Renal cortex interstitium (tissue), 11 donors: ENCODE results near the gene RAB43. TPM values are rescaled to one million over a fixed set of nuclear protein-coding genes. Genes with fewer than 3 reads are reported as not detected.
"Not testable (repeated sequence)": the region's sequence is repeated elsewhere in the genome, so short reads cannot be mapped to it uniquely, and the experiment has no call there.

Source experiments
- DNase-seq, 11 donors: peaks; one replicate each; pipeline ENCODE4 v3.0.0-alpha.2; 2013; ENCODE audit warnings: low read depth in 9 of 11, low spot score in 4 of 11; ENCODE audit errors: extremely low read depth in 1 of 11
- polyA plus RNA-seq, 3 donors: library from polyadenylated mRNA; unstranded; fragments of 120-200 nt; gene quantifications; one replicate each; pipeline ENCODE4 v1.2.1, GENCODE V29; 2013; ENCODE audit not compliant: insufficient read length in 3 of 3

RAB43 gene
- polyA plus RNA-seq, 3 donors = 4.6 to 8.1 (median 6.1) TPM

DNA sequence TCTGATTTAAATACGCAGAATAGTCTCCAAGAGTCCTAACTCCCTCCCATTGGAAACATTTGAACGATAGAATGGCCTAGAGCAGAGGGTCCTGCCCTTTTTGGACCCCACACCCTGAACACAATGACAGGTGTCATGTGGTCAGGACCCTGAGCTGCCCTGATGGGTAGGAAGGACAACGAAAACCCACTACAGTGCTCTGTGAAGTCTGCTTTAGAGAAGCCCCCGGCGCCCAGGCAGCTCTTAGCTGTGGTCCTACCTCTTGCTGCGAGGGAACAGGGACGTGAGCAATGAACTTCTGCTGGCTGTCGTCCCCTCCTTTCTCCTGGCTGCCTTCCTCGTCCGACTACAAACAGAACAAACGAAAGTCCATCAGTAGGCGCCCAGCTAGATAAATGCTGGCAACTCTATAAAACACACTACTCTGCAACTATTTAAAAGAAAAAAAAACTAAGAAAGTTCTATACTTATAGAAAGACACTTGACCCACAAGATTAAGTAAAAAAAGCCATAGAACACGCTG lies 8.7 kb upstream of the RAB43 start:
- DNase-seq = no peak

DNA sequence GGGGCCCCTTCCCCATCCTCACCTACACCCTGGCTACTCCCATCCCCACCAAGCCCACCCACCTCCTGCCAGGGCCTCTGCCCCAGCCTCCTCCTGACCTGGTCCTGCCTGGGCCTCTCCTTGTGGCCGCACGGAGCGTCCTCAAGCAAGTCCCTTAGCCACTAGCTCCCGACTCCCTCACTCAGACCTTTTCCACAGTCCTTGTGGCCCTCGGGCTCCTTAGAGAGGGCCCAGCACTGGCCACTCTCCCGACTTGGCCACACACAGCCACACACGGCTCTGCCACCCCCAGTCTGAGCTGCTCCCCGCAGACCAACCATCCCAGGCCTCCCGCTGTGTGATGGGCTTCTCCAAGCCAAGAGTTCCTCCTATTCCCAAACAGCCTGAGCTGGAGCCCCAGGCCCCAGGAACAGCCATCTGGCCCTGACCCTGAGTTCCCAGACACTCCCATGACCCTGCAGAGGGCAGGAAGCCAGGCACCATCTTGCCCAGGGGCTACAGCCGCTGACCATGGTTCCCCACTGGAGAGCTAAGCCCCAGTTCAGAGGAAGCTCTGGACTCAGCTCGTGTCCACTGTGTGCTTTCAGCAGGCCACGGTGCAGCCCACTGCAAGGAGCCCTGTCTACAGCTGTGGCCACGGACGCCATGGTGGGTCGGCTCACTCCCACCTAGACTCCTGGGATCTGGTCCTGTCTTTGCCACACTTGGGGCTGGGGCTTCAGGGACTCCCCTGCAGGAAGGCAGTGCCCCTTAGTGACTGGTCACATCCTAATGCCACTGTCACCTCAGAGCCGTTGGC lies 7.0 kb upstream of the RAB43 start:
- no peak for DNase-seq

DNA sequence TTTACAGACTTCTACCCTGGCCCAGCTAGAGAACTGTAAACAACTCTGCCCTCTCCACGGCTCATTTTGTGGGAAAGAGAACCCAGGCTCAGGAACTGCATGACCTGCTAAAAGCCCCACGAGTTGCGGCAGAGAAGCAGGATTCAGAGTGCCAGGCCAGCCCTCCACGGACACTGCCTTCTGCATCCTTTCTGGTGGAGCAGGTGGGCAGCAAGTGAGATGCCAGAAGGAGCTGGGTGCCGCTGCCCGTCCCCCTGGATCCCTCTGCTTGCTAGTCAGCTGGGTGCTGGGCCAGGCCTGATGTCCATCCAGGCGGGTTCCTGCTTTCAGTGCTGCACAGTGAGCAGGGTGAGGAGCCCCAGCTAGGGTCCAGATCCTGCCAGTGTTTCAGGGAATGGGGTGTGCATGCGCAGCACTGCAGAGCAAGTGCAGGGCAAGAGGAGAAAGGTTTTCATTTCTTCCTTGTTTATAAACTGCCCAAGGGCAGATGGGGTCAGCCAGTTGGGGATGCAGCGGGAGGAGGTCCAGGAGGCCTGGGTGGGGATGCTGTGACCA lies 5.2 kb upstream of the RAB43 start:
- no peak for DNase-seq

DNA sequence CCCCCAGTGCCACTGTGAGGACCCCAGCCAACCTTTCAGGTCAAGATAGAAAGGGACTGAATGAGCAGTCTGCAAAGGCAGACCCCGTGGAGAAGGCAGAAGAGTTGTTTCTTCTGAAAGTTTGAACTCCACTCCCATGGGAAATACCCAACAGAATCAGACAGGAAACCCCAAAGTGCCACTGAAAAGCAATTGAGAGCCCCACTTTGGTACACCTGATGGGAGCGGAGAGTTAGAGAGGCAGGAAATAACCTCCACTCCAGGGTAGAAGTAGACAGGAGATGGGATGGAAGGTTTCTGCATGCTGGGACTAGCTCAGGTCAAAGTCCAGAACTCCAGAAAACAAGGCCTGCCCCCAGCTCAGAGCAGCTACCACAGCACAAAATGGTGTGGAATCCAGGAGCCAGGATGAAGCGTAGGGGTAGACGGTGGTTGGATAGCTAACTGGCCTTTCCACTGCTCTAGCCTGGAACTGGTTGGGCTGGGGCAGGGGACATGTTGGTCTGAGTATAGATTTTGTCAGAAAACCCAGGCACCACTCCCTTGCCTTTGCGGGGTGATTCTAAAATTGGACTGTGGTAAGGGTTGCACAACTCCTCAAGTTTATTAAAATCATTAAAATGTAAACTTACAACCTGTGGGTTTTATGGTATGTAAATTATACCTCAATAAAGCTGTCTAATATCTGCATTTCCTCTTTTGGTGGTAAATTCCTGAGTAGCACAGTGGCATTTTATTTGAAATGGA lies 1.9 kb upstream of the RAB43 start:
- no peak for DNase-seq

DNA sequence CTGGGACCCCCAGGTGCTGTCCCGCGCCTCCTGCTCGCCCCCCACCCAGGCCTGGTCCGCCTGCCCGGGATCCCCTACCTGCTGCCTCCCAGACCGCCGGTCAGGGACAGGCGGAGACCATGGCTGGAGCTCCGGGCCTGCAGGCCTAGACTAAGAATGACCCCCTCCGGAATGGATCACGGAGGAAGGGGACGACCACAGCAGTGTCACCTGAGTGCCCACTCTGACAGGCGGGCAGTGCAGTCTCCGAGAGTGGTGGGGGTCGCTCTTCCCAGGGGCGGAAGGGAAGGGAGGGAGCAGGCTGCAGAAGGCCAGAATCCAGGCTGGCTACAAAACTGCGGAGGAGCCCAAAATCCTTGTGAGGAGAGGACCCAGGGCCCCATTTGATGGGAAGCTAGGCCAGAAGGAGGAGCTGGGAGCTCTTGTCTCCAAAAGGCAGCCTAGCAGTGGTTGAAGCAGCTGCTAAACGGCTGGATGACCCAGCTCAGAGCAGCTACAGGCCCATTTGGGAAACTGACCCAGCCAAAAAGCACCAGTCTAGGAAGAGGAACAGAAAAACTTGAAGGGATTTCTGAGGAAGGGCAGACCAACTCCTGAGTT lies 908 bp upstream of the RAB43 start:
- DNase-seq = peak in 1 of 11 donors; percentile 14

DNA sequence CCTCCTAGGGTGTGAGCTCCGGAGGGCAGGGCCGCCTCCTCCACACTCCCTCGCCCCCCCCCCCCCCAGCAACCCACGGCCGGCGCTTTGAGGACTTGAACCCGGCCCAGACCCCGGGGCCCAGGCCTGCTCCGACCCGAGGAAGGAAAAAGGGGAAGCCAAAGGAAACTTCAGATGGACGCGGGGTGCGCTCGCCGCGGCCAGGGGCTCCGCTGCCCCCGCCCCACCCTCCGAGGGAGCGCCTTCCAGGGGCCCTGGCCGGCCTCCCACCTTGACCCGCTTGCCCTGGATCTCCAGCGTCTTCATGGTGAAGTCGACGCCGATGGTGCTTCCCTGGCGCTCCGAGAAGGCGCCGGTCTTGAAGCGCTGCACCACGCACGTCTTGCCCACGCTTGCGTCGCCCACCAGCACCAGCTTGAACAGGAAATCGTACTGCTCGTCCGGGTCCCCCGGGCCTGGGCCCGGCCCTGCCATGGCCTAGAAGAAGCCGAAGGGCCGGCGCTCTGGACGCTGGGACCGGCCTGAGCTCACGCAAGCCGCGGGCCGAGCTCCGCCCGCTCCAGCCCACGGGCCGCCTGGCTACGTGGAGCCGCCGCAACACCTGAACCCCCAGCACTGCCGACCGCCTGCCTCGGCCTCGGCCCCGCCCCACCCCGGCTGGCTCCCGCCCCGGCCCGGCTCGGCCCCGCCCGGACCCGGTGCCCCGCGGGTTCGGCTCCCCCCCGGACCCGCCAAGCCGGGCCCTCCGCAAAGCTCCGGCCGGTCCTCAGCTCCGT lies 400 bp downstream of the RAB43 start:
- DNase-seq = no peak

DNA sequence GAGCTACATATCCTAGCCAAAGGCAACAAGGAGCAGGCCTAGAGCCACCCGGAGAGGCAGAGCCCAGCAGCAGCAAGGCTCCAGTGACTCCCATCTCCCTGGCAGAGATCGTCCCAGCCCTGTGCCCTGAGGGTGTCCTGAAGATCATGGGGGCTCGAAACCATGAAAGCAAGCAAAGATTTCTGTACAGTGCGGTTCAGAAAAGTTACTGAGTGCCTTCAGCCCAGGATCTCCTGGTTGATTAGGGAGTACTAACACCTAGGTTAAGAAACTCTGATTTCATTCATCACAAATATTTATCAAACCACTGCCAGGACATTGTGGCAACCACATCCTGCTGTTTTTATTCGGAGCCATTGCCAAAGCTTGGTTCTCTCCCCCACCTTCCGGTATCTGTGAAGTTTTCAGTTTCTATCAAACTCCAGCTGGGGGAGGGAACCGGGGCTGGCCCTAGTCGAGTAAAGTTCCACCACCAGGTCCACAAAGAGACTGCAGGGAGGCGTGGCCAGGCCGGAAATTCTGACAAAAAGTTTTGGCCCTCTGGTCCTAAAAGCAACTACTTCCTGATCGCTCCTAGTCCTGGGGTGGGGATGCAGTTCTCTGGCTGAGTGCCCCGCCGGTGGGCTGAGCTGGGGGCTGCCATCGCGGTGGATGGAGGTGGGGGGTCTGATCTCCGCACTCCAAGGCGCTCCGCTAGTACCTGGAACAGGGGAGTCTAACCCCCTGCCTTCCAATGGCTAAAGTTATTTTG lies 1.2 kb downstream of the RAB43 start:
- DNase-seq = peak; percentile 73 to 91 (median 82)

DNA sequence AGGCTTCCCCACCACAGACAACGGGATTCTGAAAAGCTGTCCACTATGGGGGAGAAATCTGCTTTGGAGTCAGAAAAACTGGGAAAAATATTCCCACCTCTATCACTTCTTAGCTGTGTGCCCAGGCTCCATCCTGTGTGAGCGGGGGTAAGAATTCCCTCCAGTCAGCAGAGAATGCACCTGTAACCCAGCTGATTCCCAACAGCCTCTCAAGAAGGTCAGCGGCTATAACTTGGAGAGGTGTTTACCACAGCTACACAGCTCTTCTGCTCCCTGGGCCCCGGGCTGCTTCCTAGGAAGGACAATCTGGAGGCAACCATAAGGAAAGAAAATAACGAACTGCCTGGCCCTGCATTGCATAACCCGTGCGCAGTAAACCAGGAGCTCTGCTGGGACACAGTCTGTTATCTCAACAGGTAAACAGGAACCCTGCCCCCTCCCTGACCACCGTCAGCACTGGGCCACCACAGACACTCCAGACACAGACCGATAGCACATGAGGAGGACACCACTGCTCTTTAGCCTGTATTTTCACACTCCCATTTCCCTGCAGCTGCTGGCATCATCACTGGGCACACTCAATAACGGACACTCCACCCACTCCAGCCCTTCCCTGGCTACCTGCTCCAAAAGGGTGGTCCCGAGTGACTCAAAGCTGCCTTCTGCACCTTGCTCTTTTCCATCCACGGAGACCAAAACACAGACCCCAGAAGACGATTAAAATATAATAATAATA lies 2.1 kb downstream of the RAB43 start:
- no peak for DNase-seq

DNA sequence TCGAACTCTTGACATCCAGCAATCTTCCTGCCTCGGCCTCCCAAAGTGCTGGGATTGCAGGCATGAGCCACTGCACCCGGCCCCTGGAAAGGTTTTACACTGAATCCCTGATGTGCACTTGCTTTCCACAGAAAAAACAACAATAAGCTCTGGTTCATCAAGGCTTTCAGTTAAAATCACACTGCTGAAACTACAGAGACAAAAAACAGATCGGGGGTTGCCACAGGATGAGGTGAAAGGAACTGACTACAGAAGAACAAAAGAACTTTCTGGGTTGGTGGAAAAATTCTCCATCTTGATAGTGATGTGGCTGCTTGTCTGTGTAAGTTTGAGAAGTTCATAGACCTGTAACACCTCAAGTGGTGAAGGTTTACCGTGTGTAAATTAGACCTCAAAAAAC lies 2.9 kb downstream of the RAB43 start:
- DNase-seq = no peak

DNA sequence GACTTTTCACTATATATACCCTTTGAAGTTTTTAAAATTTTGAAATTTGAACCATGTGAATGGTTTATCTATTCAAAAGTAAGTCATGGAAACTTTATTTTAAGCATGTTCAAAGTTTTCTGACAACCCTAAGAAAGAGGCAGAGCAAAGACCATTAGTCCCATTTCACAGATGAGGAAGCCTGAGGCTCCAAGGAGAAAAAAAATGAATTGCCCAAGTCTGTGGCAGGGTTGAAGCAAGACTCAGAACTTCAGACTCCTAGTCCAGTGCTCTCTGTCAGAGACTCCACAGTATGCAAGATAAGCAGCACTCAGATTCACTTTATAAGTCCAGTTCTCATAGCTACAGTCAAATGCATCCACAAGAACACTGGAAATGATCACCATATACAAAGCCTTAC lies 4.5 kb downstream of the RAB43 start:
- DNase-seq = no peak

DNA sequence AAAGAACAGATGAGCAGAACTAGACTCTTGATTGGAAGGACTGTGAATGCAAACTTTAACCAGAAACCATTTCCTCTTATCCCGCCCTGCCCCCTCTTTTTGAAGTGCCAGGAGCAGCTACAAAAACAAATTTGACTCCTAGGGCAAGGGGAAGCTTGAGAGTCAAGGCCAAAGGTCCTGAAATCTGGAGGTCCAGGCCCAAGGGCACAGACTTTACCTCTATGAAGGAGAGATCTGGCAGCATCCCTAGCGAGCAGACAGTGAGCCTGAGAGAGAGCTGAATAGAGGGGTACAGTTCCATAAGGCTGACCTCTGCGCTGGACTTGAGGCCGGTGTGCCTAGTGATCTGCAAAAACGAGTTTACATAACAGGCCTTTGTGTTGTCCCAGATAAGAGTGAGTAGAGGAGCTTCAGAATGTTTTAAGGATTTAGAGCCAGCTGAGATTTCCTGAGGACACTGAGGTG lies 5.1 kb downstream of the RAB43 start:
- no peak for DNase-seq

DNA sequence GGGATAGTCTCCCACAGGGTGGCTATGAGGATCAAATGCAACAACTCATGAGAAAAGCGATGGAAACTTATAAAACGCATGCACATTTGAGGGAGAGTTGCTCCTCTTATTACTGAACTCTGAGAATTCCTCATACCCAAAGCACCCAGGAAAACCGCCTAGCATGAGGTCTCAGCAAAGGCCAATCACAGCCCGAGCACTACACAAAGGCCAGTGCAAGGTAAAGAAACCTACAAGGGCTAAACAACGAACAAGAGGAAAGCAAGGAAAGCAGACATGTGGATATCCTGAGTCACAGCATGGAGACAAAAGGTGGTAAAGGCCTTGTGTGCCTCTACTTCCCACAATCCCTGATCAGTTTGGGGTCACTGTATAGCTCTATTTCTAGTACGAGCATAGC lies 7.1 kb downstream of the RAB43 start:
- DNase-seq = no peak

DNA sequence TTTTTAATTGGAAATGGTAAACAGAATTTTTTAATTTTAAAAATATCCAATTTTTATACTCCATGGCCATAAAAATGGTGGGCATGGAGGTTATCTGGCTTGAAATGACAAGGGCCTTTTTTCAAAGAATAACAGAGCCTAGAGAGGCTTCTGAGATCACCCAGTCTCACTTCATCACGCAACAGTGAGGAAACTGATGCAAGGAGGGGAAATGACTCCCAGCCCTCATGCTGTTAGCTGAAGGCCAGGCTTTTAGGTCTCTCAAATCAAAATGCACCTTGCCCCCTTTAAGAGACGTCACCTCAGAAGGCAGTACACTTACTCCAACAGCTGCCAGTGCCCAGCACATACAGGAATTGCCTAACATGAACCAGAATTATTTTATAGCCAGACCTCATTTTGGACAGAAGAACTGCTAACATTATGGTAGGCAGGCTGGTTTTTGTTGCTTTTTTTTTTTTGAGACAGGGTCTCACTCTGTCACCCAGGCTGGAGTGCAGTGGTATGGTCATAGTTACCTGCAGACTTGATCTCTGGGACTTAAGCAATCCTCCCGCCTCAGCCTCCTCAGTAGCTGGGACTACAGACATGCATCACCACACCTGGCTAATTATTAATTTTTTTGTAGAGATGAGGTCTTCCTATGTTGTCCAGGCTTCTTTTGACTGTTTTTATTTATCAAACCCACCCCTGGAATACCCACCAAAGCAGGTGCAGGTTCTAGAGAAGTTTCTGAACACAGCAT lies 9.1 kb downstream of the RAB43 start:
- DNase-seq = no peak

DNA sequence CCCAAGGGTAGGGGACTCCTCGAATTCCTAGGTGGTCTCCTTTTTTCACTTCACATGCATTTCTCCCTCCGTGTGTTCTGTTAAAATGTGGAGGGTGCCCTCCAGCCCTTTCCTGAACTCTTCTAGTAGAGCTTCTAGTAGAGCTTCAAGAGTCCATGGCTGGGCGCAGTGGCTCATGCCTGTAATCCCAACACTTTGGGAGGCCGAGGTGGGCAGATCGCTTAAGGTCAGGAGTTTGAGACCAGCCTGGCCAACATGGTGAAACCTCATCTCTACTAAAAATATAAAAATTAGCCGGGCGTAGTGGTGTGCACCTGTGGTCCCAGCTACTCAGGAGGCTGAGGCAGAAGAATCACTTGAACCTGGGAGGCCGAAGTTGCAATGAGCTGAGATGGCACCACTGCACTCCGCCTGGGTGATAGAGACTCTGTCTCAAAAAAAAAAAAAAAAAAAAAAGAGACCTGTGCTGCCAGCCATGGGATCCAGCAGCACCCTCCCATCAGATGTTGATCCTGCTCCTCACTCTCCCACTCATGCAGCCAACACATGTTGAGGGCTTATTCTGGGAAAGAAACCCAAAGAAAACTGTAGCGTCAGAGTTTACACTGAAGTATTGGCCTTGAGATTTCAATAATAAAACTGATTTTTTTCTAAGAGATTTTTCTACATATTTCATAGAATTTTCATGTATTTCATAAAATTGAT lies 10.4 kb downstream of the RAB43 start:
- DNase-seq = not testable (repeated sequence)

DNA sequence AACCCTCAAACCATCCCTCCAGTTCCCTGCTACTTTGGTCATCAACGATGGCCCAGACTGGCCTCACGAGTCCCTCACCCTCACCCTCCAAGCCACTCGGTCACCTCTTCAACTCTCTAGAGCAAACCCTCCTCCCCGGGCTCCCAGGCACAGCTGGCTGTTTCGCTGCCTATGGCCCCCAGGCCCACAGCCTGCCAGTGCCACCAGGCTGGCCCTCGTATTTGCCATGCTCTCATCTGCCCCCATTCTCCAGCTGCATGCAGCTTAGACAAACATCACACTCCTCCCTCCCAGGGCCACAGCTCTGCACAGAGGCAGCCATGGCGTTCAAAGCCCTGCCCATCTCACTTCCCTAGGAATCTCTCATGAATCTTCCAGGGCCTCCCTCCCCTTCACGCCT lies 13.8 kb downstream of the RAB43 start:
- no peak for DNase-seq

DNA sequence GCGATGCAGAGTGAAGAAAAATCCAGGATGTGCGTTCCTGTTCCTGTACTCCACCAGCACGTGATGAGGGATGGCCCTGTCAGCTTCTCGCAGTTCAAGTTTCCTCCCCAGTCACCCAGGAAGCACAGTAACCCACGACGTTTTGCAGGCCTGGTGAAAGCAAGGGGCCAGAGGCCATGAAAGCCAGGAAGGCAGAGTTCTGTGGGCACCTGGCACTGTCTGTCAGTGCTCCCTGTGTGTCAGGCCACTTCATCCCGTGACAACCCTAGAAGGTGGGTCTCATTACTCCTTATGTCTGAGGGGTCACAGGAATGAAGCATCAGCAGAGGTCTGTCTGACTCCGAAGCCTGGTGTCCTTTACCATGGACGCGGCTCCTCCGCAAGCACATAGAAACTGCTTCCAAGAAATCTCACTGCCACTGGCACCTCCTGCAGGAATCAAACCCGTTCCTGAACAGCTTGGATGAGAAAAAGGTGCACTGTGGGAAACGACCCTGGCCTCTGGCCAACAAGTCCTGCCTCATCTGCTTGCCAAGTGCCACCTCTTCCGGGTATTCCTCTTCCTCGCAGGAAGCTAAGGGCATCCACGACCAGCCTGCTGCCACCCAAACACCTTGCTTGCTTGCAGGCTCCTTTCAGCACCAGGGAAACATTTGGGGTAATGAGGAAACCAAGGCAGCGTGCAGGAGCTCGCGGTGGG lies 14.6 kb downstream of the RAB43 start:
- DNase-seq = no peak
